Body of pancreas (tissue), 4 donors: ENCODE results near the gene SPOCD1.

Source experiments
- POLR2A ChIP-seq, 3 donors: fragments of 450-650 bp; IDR thresholded peaks; one replicate each; pipeline ENCODE4 v1.6.1; 2016; ENCODE audit warnings: antibody characterized with exemption in 3 of 3, mild to moderate bottlenecking in 2 of 3
- TF ChIP-seq, protein P1 (sequence below), 7 experiments: fragments of 450-650 bp in 4 of 7; fragments of 200-600 bp in 3 of 7; sonication (generic) in 3 of 7; IDR thresholded peaks; one replicate each; pipeline ENCODE4 v1.5.1; 2016 to 2019; ENCODE audit warnings: antibody characterized with exemption in 7 of 7

GRCh38 chr1:31793086-31793485 is 22.7 kb downstream of the SPOCD1 start:
- TF ChIP-seq, protein P1, sequence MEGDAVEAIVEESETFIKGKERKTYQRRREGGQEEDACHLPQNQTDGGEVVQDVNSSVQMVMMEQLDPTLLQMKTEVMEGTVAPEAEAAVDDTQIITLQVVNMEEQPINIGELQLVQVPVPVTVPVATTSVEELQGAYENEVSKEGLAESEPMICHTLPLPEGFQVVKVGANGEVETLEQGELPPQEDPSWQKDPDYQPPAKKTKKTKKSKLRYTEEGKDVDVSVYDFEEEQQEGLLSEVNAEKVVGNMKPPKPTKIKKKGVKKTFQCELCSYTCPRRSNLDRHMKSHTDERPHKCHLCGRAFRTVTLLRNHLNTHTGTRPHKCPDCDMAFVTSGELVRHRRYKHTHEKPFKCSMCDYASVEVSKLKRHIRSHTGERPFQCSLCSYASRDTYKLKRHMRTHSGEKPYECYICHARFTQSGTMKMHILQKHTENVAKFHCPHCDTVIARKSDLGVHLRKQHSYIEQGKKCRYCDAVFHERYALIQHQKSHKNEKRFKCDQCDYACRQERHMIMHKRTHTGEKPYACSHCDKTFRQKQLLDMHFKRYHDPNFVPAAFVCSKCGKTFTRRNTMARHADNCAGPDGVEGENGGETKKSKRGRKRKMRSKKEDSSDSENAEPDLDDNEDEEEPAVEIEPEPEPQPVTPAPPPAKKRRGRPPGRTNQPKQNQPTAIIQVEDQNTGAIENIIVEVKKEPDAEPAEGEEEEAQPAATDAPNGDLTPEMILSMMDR (IDR thresholded peaks at IDR 0.05), result no peak
- TF ChIP-seq POLR2A (IDR thresholded peaks at IDR 0.05), result no peak
